HG03175 (cell line): ENCODE results near the gene PGLYRP2.

ENCODE experiments used
- ATAC-seq: cut with Tn5 transposase; IDR thresholded peaks from one replicate; pipeline ENCODE4 v1.9.1; 2021; ENCODE audit warnings: mild to moderate bottlenecking, moderate library complexity; ENCODE audit not compliant: unreplicated experiment

Gene PGLYRP2

GRCh38 chr19:15442142-15442920 lies 37.0 kb downstream of the PGLYRP2 start:
- no peak for ATAC-seq

DNA sequence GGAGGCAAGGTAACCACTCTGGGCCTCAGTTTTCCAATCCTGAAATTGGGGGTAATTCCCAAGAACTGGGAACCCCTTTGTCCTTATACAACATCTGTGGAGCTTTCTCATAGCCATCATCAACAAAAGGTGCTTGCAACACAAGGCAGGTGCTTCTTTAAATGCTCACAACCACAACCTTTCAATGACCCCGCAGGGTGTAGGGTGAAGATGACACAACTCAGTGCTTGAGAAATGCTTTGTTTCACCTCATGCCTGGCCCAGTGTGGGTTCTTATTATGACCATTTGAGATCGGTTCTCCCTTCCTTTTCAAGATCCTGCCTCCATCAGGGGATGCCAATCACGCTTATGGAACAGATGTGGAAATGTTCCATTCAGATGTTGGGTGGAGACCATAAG lies 38.0 kb downstream of the PGLYRP2 start:
- no peak for ATAC-seq

DNA sequence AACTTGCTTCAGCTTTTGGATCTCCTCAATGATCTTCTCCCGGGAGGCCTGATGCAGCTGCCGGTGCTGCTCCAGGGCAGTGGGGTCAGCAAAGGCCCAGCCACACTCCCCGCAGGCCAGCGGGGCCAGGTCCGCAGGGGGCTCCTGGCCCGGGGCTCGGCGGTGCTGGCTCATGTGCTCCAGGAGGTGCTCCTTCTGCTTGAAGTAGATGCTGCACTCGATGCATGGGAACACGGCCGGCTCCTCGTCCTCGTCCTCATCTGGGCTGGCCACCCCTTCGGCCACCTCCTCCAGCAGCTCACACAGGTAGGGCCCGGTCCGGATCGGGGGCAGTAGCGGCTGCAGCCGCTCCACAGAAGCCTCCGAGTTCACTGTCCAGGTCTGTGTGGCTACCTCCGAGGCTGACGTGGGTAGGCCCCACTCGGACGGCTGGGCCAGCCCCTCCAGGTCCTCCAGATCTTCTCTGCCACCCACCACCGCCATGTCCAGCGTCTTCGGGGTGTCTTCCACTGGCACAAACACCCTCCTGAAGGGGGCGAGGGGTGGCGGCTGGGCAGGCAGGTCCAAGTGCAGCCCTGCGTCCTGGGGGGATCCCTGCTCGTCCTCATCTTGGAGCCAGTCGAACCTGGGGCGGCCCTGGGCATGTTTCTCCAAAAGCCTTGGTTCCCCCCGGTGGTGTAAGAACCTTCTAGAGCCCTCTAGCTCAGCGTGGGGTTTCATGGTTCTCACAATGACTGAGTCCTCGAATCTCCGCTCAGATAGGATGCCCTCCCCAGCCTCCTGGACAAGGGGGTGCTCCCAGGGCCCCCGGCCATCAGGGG lies 39.3 kb downstream of the PGLYRP2 start:
- ATAC-seq, result no peak

GRCh38 chr19:15439078-15439799 lies 40.1 kb downstream of the PGLYRP2 start:
- no peak for ATAC-seq

DNA sequence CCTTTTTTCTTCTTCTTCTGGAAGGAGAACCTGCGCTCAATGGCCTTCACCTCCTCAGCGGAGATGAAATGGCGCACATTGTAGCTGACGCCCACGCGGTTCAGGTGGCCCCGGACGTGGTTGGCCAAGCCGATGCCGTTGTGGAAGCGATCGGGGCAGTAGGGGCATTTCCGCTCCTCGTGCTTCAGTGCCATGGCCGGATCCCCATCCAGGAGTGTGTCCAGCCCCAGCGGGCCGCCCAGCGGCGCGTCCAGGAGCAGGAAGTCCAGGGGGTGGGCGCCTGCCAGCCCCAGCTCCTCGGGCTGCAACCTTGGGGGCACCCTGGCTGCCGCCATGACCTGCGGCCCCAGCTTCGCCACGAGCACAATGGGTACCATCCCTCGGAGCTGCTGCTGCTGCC lies 40.7 kb downstream of the PGLYRP2 start:
- ATAC-seq, result no peak

- ATAC-seq, result no peak
These were observed 41.2 kb downstream of the PGLYRP2 start for GRCh38 chr19:15438124-15438496.

DNA sequence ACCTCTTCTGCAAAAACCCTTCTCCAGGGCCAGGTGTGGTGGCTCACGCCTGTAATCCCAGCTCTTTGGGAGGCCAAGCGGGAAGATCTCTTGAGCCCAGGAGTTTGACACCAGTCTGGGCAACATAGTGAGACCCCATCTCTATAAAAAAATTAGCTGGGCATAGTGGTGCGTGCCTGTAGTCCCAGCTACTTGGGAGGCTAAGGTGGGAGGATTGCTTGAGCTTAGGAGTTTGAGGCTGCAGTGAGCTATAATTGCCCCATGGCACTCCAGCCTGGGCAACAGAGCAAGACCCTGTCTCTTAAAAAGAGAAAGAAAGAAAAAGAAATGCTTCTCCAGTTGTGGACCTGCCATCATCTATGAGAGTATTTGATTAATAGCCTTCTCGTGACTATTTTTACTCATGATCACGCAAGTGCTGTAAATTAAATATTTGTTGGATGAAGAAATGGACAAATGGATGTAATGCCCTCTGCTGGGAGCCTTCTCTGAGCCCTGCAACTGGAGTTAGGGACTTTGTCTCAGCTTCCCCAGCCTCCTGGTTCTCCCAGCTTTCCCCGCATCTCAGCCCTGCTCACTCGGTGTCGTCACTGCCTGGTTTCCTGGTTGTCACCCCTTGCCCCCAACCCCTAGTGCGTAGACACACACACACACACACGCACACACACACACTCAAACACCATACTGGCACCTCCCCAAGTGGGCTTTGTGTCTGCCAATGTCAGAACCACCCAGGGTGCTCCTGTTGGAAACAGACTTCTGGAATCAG lies 41.8 kb downstream of the PGLYRP2 start:
- no peak for ATAC-seq

DNA sequence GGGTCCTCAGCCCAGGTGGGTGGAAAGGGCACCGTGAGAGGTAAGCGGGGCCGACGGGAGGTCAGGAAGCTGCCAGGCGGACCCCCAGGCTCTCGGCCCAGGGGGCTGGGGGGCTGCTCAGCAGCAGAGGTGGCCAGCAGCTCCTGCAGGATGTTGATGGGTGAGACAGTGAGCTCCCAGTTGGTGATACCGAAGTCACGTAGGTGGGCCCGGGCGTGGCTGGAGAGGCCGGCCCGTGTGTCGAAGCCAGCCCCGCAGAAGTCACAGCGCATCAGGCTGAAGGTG lies 42.5 kb downstream of the PGLYRP2 start:
- no peak for ATAC-seq

DNA sequence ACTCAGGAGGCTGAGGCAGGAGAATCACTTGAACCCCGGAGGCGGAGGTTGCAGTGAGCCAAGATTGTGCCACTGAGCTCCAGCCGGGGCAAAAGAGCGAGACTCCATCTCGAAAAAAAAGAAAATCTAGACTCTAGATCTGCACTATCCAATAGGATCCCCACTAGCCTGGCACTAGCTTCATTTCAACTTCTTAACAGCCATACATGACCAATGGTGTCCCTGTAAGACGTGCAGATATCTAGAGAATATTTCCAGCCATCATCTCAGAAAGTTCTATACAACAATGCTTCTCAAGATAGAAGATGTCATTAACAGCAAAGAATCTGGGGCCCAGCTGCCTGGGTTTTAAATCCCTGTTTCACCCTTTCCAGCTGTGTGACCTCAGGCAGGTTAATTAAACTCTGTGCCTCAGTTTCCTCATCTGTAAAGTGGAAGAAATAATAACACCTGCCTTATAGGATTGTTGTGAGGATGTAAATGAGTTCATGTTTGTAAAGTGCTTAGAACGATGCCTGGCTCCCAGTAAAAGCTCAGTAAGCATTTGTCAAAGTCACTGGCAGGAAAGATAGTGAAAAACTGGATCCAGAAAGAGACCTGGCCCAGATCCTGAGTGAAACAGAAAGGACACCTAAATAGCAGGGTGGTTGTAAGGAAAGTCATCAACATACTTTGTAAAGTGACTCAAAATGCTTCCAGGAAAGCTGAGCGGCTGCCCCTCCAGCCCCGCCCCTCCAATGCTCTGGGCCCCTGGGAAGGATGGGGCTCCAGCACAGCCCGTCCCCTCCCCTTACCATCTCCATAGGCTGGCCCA lies 43.1 kb downstream of the PGLYRP2 start:
- no peak for ATAC-seq

GRCh38 chr19:15433519-15434069 lies 45.7 kb downstream of the PGLYRP2 start:
- no peak for ATAC-seq

GRCh38 chr19:15432629-15433518 lies 46.4 kb downstream of the PGLYRP2 start:
- peak; percentile 57 for ATAC-seq

GRCh38 chr19:15432018-15432494 lies 47.2 kb downstream of the PGLYRP2 start:
- peak; percentile 6 for ATAC-seq

DNA sequence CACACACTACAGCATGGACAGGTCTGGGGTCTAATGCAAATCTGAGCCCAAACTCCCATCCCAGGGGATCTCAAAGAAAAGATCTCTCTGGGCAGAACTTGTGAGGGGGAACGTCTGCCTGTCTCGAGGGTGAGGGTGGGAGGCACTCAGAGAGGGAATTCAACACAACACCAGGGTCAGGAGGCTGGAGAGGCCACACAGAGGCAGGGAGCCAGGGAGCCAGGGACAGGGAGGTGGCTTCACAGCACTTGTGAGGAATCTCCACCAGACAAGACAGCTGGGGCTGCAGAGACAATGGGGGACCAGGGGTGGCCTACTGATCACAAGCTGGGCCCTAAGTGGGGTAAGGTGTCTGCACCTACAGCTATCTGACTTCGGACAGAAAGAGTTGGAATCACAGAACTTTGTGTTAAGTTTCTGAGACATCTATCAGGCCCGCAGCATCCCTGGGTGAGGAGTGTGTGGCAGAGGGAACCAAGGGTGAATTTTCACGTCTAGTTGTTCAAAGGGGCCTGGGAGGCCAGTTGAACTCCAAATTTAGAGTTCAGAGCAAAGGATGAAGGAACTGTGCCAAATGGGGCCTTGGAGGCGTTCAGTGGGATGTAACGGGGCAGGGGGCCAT lies 47.8 kb downstream of the PGLYRP2 start:
- no peak for ATAC-seq

GRCh38 chr19:15430526-15431120 lies 48.7 kb downstream of the PGLYRP2 start:
- ATAC-seq, result no peak

- no peak for ATAC-seq
These were observed 49.4 kb downstream of the PGLYRP2 start for GRCh38 chr19:15429825-15430467.

GRCh38 chr19:15428956-15429824 lies 50.1 kb downstream of the PGLYRP2 start:
- no peak for ATAC-seq
